AG09309 (cell line): ENCODE data around the gene FANCG.

Experiments used
- DNase-seq: peaks from one replicate; pipeline ENCODE4 v3.0.0-alpha.2; 2010; ENCODE audit warnings: low read depth
- H3K4me3 ChIP-seq: 2 replicates; pipeline ENCODE4 v1.5.1; 2011; ENCODE audit warnings: mild to moderate bottlenecking, low read depth, low read length, moderate library complexity; ENCODE audit not compliant: control insufficient read depth
- CTCF ChIP-seq: IDR thresholded peaks from 2 replicates; pipeline ENCODE4 v1.5.1; 2011; ENCODE audit warnings: mild to moderate bottlenecking, low read depth, low read length, inconsistent platforms; ENCODE audit not compliant: insufficient read depth, control insufficient read depth; ENCODE audit errors: missing control alignments

FANCG gene

GRCh38 chr9:35107297-35108290, 27.9 kb upstream of the FANCG start:
- no peak for DNase-seq
- no peak for TF ChIP-seq CTCF
- H3K4me3 ChIP-seq = no peak overlapping the region

GRCh38 chr9:35106343-35106730, 26.6 kb upstream of the FANCG start:
- no peak overlapping the region for H3K4me3 ChIP-seq
- no peak for TF ChIP-seq CTCF
- DNase-seq = no peak

GRCh38 chr9:35105571-35106342, 26.0 kb upstream of the FANCG start:
- no peak for TF ChIP-seq CTCF
- DNase-seq = no peak
- H3K4me3 ChIP-seq = no peak overlapping the region

GRCh38 chr9:35105126-35105525, 25.4 kb upstream of the FANCG start:
- H3K4me3 ChIP-seq = no peak overlapping the region
- TF ChIP-seq CTCF = no peak
- DNase-seq = no peak

- DNase-seq = no peak
- H3K4me3 ChIP-seq = no peak overlapping the region
- TF ChIP-seq CTCF = no peak
These were observed 24.8 kb upstream of the FANCG start for GRCh38 chr9:35104586-35104985.

GRCh38 chr9:35103660-35104191, 24.0 kb upstream of the FANCG start:
- no peak for DNase-seq
- TF ChIP-seq CTCF = no peak
- peak overlapping the region; percentile 52 for H3K4me3 ChIP-seq
